Psoas muscle (tissue), 8 donors: Measurements from ENCODE around the gene RTRAF. TPM values are rescaled to one million over a fixed set of nuclear protein-coding genes. Genes with fewer than 3 reads are reported as not detected.

Experiments
- ATAC-seq, 4 donors: fragments of 200-7000 bp; cut with Tn5 transposase; one replicate each; pipeline ENCODE4 v1.9.1; 2020; ENCODE audit warnings: moderate library complexity in 3 of 4, mild to moderate bottlenecking in 2 of 4
- DNase-seq, 2 donors: peaks; one replicate each; pipeline ENCODE4 v3.0.0-alpha.2; 2020
- H3K27ac ChIP-seq: fragments of 200-600 bp; one replicate; pipeline ENCODE4 v1.8.0; 2022
- H3K27me3 ChIP-seq, 3 donors: fragments of 200-600 bp in 1 of 3; one replicate each; pipeline versions ENCODE4 v1.6.1 to v1.8.0; 2013 to 2022; ENCODE audit warnings: low read length in 2 of 3, mild to moderate bottlenecking in 2 of 3, moderate library complexity in 1 of 3; ENCODE audit not compliant: insufficient read depth in 3 of 3
- H3K36me3 ChIP-seq, 2 donors: fragments of 200-600 bp in 1 of 2; one replicate each; pipeline versions ENCODE4 v1.6.1 to v1.8.0; 2013 to 2022; ENCODE audit warnings: low read depth in 1 of 2, mild to moderate bottlenecking in 1 of 2, moderate library complexity in 1 of 2; ENCODE audit not compliant: insufficient read depth in 1 of 2
- H3K4me1 ChIP-seq: fragments of 200-600 bp; one replicate; pipeline ENCODE4 v1.8.0; 2022
- H3K4me3 ChIP-seq: fragments of 200-600 bp; one replicate; pipeline ENCODE4 v1.8.0; 2022; ENCODE audit warnings: mild to moderate bottlenecking
- H3K9me3 ChIP-seq: fragments of 200-600 bp; one replicate; pipeline ENCODE4 v1.8.0; 2022
- CTCF ChIP-seq: fragments of 200-600 bp; IDR thresholded peaks from one replicate; pipeline ENCODE4 v1.8.0; 2022; ENCODE audit warnings: antibody characterized with exemption
- WGBS, 3 donors: extraction: QIAGEN DNeasy Blood & Tissue Kit; methylation state at CpG; one replicate each; pipeline versions ENCODE4 v1.1.6 to v1.1.7; 2013; 5-methylcytosine and 5-hydroxymethylcytosine counted together
- intact Hi-C, 2 donors: fragments of 100-400 bp; cut with DNase I; formaldehyde crosslinking; loops; one replicate each; pipeline versions ENCODE4 v1.11.0 to v1.14.2; 2022
- polyA plus RNA-seq, 3 donors: library from polyadenylated mRNA; stranded (reverse); fragments of 200-250 nt; gene quantifications; one replicate each; pipeline ENCODE4 v1.2.3, GENCODE V29; 2013
- total RNA-seq, 4 donors: library from RNA; stranded (reverse); fragmentation: NEBNext Ultra II Directional in 2 of 4; extraction: Animal tissue kit (Norgen Biotek cat#: 25700) in 2 of 4; gene quantifications; one replicate each; pipeline versions ENCODE4 v1.2.1 to v1.2.4, GENCODE V29; 2021 to 2023
- donor health status: healthy with polysubstance abuse.
- donor health status: DM: no; HTN: no; CAD: no; lungs with moderate emphysema.
- donor health status: Bipolar disorder and iron deficiency.
- donor health status: healthy.
- donor health status: DM: yes; HTN: yes; CAD: no.
- donor health status: DM: no; HTN: no; CAD: no.
- donor health status: DM: no; HTN: no; CAD: no.
- donor health status: DM: yes; HTN: yes; CAD: no.

The RTRAF gene
- total and polyA plus RNA-seq, 7 donors, result 110 to 174 (median 153) TPM

- Histone ChIP-seq H3K27ac (no peak overlapping the region), H3K27me3 (no peaks in the 10 kb centered on the region), H3K9me3 (no peaks in the 10 kb centered on the region), H3K36me3 (no peaks in the 10 kb centered on the region), H3K4me3 (no peak overlapping the region), H3K4me1 (peaks cover 7% of the 10 kb centered on the region)
- TF ChIP-seq CTCF, result no peak
- 72 to 83% (median 82%) methylated on average over 6 of the region's 6 CpGs for WGBS, 3 donors
- DNase-seq (no peak), ATAC-seq (no peak)
- intact Hi-C loops, result no loop called here
These were observed 60.6 kb downstream of the RTRAF start for GRCh38 chr14:52049721-52050588.

- DNase-seq, result no peak
- intact Hi-C loops, result no loop called here
- no peak for ATAC-seq
- no peaks in the 10 kb centered on the region for H3K27me3 ChIP-seq
- TF ChIP-seq CTCF, result no peak
- H3K27ac ChIP-seq, result no peak overlapping the region
- H3K36me3 ChIP-seq, result no peaks in the 10 kb centered on the region
- H3K4me1 ChIP-seq, result peaks cover 7% of the 10 kb centered on the region
- H3K4me3 ChIP-seq, result no peak overlapping the region
- H3K9me3 ChIP-seq, result no peaks in the 10 kb centered on the region
- WGBS, 3 donors, result 60 to 70% (median 61%) methylated on average over 3 of the region's 3 CpGs
These were observed 61.9 kb downstream of the RTRAF start for GRCh38 chr14:52051251-52051650.

- no peak overlapping the region for H3K4me3 ChIP-seq
- peaks cover 7% of the 10 kb centered on the region for H3K4me1 ChIP-seq
- 44 to 59% (median 46%) methylated on average over 2 of the region's 2 CpGs for WGBS, 3 donors
- intact Hi-C loops, result no loop called here
- no peaks in the 10 kb centered on the region for H3K27me3 ChIP-seq
- TF ChIP-seq CTCF, result no peak
- no peak for DNase-seq
- no peaks in the 10 kb centered on the region for H3K9me3 ChIP-seq
- no peaks in the 10 kb centered on the region for H3K36me3 ChIP-seq
- no peak for ATAC-seq
- no peak overlapping the region for H3K27ac ChIP-seq
These were observed 62.5 kb downstream of the RTRAF start for GRCh38 chr14:52051871-52052270.

GRCh38 chr14:52052288-52052943 lies 63.1 kb downstream of the RTRAF start:
- H3K36me3 ChIP-seq, result no peaks in the 10 kb centered on the region
- 37 to 61% (median 41%) methylated on average over 7 of the region's 7 CpGs for WGBS, 3 donors
- H3K4me3 ChIP-seq, result no peak overlapping the region
- DNase-seq (no peak), ATAC-seq (peak; percentile 25 to 82 (median 78))
- H3K9me3 ChIP-seq, result no peaks in the 10 kb centered on the region
- no peak overlapping the region for H3K27ac ChIP-seq
- intact Hi-C loops, result no loop called here
- H3K4me1 ChIP-seq, result peaks cover 7% of the 10 kb centered on the region
- no peaks in the 10 kb centered on the region for H3K27me3 ChIP-seq
- no peak for TF ChIP-seq CTCF
